Colon (tissue), 2 donors: Measurements from ENCODE around the gene PPAN.

Experiments used
- FAIRE-seq: peaks from 2 replicates; lab custom pipeline; 2012; peaks lifted over from hg19 to GRCh38; lab: Jason Lieb, UNC
- donor health status: control.
- donor health status: control.

PPAN gene

DNA sequence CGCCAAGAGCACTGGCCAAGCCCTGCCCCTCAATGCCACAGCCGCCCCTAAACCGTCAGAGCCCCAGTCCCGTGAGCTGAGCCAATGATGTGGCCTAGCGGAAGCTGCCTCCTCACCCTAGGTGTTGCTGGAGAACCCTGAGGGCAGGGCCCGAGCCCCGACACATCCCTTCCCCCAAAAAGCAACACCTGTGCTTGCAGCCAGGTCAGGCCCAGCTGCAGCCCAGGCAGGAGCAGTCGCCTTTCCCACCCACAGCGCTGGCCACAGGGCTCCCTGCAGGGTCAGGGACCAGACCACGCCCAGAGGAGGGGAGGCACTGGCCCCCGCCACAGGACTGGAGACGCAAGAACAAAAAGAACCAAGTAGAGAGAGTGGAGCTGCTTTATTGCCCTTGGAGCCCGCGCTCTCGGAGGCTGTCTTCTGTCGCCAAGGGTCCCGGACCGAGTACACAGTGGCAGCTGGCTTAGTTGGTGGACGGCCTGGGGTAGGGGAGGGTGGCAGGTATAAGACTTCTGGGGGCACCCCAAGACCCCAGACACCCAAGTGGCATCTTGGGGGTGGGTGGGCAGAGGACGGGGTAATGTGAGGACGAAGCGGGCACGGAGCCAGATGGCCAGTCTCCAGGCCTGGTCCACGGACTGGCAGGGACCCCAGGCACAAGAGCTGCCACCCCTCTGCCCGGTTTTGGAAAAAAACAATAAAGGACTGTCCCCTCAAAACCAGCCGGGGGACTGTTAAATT is 8.7 kb downstream of the PPAN start:
- no peak for FAIRE-seq

DNA sequence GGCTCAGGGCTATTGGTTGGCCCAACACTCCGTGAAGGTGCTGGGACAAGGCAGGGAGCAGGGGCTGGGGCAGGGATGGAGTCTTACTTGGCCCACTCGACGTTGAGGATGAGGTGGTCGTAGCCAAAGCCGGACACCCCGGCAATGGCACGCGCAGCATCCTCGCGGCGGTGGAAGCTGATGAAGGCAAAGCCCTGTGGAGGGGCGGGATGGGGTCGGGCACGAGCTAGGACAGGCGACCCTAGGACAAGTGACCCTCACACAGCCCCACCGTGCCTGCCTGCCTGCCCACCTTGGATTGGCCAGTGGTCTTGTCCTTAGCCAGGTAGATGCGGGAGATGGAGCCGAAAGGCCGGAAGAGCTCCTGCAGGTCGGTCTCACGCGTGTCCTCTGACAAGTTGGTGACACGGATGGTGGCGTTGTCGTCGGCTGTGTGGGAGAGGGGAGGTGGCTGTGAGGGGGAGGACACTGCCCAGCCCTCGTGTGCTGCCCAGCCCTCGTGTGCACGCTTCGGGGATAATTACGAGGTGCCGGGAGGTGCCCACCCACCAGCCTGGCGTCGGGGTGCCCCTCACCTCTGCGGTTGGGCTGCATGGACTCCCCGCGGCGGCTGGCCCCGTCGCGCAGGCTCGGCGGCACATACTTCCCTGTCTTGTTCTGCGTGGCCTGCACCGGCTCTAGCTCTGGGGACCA is 9.4 kb downstream of the PPAN start:
- FAIRE-seq: no peak

DNA sequence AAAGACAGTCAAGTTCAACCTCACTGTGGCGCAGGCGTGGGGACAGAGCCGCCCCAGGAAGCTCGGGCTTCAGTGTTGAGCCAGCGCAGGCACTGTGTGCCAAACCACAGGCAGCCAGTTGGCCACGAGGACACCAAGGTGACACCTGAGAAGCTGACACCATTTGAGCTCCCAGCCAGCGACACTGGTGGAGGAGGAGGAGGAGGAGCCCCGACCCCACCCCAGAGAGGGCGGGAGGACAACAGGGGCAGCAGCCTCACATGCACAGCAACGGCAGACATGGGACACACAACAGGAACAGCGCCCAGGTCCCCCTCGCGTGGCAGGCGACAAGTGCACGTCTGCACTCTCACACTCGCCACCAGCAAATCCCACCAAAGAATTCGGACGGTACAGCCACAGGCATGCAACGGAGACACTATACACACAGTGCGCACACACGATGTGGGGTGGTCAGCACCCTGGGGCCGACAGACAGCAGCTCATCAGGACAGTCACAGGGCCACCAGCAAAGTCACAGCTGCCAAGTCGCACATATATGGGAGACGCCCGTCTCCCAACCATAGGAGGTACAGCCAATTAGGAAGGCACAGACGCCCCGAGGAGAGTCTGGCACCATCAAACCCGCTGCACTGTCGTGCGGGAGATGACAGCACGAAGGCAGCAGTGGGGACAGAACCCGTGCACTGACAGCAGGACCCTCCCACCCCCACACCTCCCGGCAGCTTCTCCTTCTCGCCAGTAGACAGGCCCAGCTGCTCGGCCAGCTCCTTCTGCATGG is 10.1 kb downstream of the PPAN start:
- FAIRE-seq: no peak

DNA sequence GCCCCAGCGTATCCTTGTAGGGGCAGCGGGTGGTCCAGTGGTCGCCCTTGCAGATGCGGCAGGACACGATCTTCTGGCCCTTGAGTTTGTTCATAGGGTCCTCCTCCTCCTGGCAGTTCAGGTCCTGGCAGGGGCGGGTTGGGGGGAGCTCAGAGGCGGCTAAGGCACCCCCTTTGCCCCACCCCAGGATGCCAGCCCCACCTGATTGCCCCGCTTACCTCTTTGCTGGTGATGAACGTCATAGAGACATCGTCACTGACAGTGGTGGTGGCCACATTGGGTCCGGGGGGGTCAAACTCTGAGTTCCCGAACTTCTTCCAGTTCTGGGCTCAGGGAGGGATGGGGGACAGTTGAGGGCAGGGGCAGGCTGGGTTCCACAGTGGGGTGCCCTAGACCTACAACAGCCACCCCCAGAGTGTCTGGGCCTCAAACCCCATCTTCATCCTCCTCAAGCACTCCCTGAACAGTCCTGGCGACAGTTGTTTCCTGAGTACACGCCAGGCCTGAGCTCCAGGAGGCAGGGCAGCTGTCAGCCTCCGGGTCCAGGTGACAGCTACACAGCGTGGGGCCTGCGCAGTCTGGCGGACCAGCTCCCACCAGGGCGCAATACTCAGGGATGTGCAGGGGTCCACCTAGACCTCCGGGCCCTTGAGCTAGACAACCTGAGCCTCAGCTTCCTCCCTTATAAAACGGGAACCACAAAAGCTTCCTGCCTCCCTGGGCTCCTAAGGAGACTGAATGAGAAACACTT is 10.9 kb downstream of the PPAN start:
- no peak for FAIRE-seq

DNA sequence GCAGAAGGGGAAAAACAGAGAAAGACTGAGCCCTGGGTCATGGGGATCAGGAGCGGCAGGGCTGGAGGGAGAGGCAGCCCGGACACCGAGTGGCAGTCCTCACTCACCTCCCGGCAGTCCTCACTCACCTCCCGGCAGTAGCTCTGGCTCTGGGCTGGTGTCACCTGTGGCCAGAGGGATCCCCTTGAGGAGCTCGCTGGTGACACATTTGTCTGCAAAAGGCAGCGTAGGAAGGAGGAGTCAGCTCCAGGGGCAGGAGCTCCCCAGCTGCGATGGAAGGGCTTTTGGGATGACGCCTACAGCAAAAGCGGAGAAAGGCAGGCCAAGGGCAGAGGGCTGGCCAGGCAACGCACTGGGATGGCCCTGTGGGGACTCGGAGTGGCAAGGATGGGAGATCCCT is 12.8 kb downstream of the PPAN start:
- FAIRE-seq: no peak

DNA sequence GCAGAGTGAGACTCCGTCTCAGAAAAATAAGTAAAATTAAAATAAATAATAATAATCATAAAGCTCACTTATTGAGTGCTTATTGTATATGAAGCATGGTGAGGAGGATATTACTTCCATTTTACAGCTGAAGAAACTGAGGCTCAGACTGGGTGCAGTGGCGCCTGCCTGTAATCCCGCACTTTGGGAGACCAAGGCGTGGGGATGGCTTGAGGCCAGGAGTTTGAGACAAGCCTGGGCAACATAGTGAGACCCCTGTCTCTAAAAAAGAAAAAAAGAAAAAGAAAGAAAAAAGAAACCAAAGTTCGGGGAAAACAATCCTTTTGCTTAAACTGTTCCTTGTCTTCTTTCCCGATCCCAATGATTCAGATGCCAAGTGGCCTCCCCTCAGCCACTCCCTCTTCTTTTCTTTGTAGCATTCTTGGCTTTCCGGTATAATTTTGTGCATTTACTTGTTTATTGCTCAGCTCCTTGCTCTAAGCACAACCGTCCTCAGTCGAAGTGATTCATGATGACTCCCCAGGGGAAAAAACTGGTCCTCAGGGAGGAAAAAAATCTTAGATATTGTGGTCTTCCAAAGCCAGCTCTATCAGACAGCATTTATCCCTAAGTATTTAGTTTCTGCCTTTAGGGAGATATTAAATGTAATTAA is 14.5 kb downstream of the PPAN start:
- no peak for FAIRE-seq

DNA sequence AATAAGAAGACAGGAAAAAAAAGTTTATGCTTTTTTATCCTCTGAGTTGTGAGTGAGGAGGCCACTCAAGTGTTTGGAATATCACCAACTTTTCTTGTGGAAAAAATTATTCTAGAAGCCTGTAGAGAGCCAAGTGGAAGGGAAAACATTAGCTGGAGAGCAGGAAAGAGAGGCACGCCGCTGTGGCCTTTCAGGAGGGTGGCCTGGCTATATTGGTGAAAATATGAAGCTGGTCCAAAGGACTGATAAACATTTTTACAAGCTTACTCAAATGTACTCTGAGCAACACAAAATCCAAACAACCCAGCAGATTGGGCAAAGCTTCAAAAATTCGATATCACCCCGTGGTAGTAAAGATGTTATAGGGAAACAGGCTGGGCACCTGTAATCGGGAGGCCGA is 15.9 kb downstream of the PPAN start:
- no peak for FAIRE-seq

DNA sequence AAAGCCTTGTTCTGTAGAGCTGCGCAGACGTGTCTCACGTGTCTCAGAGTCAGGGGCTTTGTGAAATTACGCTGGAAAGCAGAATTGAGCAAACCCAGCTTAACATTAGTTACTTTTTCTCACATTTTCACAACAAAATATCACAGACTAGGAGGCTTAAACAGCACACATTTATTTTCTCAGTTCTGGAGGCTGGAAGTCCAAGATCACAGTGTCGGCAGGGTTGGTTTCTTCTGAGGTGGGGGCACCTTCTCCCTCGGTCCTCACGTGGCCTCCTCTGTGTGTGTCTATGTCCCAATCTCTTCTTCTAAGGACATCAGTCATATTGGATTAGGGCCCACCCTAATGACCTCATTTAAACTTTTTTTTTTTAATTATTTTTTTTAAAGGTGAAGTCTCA is 18.3 kb downstream of the PPAN start:
- no peak for FAIRE-seq

DNA sequence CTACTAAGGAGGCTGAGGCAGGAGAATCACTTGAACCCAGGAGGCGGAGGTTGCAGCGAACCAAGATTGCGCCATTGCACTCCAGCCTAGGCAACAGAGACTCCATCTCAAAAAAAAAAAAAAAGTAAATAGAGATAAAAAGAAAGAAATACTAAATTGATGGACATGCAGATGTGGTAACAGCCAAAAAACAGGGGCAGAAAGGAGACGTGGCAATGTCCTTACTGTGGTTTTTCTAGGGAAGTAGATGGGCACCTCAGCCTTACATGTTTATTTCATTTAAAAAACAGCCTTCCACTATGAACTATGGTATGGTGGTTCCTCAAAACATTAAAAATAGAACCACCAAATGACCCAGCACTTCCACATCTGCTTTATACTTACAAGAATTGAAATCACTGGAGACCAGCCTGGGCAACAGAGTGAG is 20.1 kb downstream of the PPAN start:
- no peak for FAIRE-seq

DNA sequence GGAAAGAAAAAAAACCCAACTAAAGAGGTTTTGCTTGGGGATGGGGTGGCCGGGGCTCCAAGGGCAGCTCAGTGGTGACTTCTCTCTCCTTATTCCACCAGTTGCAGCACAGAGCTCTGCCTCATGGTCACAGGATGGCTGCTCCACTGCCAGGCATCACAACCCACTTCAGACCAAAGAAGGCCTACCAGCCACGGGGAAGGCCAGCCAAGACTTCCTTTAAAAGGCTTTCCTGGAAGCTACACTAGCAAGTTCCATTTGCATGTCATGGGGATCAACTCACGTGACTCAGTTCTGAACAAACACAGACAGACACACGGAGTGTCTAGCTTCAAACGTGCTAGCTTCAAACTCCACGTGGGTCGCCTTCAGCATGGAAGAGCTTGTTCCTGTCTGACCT is 26.7 kb downstream of the PPAN start:
- FAIRE-seq: no peak

DNA sequence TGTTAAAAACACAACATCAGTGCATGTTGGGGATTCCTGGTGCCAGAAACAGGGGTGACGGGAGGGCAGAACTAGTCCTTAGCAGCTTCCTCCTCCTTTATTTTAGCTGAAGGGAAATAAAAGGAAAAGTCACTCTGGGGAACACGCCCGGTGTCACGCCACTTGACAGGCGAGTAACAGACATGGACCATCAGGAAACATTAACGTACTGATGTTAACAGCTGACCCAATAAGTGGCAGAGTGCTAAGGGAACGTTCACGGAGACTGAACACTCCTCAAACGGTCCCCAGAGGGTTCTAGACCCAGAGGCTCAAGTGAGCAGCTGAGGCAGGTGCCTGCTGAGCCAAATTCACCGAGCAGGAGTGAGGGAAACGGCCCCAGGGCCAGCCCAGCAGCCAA is 27.4 kb downstream of the PPAN start:
- FAIRE-seq: no peak

DNA sequence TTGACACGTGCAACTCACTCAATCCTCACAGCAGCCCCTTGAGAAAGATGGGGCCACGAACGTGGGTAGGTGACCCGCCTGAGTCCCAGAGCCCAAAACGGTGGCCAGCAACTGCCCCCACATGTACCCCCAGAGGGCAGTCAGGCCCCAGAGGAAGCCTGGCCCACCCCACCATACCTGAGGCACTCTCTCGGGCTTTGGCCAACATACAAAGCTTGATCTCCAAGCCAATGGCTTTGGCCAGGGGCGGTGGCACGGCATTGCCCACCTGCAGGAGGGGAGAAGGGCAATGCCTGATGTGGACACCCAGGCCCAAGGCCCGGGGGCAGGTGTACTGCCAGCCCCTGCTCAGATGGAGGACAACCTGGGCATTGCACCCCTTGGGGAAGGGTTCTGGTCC is 27.9 kb downstream of the PPAN start:
- FAIRE-seq: no peak

DNA sequence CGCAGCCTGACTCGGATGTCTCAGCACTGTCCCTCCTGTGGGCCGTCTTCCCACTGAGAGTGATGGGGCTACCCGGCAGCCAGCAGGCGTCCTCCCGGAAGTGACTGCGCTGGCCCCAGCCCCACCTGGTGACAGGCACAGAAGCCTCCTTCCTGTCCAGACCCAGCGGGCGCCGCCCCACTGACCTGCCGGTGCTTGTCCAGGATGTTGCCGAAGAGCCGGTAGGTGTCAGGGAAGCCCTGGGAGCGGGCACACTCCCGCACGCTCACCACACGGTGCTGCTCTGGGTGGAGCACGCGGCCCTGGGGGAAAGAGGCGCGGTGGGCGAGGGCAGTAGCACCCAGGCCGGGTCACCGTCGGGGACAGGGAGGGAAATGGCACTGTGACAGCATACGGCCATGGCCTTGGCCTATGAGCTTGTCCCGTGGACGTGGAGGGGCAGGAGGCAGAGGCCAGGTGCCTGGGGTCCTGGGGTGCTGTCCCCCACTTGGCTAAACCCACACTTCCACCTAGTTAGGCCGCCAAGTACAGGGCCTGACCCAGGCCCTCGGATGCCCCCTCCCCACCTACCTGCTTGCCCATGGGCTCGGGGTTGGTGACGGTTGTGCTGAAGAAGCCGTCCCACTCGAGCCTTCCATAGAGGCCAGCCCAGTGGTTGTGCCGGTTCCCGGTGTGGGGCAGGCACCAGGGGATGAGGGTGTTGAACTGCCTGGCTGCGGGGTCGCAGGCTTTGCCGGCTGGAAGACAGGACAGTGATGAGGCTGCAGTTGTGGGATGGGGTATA is 29.6 kb downstream of the PPAN start:
- FAIRE-seq: no peak

DNA sequence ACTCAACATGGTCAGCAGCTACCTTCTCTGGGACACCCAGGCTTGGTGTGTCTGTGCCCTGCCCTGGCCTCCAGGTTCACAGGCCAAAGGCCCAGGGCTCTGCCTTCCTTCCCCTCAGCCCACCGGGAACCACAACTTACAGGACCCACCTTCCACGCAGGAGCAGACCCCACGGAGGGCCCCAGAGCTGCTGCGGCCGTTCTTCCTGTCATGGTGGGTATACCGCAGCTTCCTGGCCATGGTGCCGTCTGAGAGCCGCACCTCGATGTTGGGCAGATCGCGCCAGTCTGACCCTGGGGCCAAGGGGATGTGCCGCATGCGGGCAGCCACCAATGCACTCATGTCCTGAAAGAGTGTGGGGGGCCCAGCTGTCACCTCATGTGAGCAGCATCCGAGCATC is 30.8 kb downstream of the PPAN start:
- no peak for FAIRE-seq

DNA sequence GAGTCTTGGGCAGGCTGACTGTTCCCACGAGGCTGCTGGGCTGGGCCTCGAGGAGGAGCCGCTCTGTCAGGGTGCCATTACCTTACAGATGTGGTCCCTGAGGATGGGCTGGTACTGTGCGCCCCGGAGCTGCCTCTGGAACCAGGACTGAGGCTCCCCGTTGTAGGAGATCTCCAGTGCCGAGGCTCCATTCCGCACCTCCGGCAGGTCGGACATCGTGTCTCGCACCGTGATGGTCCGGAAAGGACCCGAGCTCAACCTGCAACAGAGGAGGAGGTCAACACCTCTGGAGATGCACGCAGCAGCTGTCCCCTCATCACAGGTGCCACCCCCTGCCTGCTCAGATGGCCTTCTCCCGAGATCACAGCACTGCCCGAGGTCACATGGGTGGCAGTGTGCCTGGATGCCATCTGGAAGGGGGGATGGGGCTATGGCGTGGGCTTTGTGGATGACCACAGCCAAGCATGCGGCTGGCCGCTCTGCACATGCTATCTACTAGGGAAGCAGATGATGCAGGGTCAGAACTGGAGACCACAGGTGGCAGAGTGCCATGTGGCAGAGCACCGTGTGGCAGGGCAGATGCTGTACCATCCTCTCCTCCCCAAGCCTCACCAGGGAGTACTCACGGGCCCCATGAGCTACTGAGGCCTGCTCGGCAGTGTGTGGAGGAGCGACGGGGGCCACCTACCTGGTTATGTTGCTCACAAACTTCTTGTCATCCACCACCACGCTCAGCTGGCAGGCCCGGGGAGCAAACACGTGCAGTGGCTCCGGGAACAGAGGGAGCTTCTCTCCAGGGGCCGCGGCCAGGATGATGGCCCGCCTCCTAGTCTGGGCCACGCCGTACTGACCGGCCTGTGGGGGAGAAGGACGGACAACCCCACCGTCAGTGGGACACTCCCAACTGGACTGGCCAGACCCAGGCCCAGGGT is 31.9 kb downstream of the PPAN start:
- no peak for FAIRE-seq

DNA sequence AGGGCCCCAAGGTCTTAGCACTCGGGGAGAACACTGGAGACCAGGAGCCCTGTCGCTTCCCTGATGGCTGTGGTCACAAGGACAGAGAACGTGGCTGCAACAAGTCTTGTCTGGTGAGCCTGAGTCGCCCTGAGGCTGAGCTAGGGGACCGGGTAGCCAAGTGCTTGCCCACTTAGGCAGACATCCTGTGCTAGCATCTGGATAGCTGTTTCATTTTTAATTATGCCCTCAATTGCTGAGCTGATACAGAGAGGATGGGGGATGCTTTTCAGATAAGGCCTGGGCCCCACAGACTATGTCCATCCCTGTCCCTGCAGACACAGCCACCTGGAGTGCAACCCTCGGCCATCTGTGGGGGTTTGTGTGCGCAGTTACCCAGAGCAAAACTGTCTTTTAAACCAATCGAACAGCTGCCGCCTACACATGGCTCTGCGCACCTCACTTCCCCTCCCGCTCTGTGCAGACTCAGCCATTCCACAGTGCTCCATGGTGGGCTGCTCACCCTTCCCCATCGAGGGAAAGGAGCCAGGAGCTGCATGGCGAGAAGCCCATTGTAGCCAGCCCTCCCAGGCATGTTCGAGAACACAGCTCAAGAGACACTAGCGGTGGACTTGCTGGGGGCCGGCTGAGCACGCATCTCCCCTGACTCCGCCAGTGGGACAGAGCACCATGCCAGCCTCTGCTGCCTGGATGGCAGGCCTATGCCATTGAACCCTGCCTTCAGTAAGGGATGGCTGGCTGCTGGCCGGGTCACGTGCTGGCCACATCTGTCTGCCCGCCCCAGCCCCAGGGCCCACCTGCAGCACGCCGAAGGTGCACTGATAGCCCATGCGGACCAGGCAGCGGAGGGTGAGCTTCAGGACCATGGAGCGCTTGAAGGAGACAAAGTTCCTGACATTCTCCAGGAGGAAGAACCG is 33.0 kb downstream of the PPAN start:
- FAIRE-seq: no peak

DNA sequence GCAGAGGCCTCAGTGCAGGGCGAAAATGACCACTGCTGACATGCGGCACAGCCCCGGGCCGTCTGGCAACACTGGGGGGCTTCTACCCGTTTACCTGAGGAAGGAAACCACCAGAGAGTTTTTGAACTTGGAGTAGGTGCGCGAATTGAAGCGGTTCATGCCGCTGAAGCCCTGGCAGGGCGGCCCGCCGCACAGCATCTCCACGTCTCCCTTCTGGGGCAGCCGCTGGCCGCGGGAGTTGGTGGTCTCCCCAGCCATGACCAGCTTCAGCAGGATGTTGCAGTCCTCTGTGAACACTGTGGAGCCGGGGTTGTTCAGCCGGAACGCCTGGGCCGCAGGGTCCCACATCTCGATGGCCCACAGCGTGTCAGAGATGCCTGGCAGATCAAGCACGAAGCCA is 33.8 kb downstream of the PPAN start:
- FAIRE-seq: no peak

DNA sequence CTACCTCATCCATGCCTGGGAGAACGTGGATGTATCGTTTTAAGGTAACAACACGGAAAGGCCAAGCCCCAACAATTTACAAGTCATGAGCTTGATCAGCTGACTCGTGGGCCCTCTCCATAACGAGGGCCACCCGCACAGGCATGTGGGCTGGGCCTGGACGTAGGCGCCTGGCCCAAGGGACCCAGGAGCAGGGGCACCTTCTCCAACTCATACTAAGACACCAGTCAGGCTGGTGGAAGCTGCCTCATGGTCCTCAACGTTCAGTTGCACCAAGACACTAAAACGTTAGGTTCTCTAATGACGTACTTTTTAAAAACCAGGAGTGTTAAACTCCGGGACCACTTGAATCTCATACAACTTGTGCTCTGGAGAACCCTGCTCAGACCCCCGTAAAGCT is 35.3 kb downstream of the PPAN start:
- no peak for FAIRE-seq

DNA sequence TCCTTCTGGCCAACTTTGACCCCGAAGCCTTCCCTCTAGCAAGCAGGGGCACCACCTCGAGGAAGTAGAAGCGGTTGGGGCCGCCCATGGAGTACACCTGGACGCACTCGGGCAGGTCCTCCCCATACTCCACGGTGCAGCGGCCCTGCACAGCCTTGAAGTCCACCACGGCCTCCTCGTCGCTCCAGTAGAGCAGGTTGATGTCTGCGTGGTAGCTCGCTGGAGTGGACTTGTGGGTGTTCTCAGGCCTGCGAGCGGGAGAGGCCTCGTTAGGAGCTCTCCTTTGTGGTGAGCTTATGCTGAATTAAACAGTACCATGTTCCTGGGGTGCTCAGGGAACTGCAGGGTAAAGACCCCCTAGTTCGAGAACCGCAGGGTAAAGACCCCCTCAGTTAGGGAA is 35.8 kb downstream of the PPAN start:
- FAIRE-seq: no peak
